GM12891 (cell line): ENCODE measurements around the gene TEC.
A peak's percentile ranks its signal among the peaks of the same experiment; 100 is the strongest.

Source experiments
- DNase-seq: peaks from one replicate; pipeline ENCODE4 v3.0.0; 2011; ENCODE audit warnings: low spot score; ENCODE audit not compliant: insufficient read length
- FAIRE-seq: peaks from 2 replicates; lab custom pipeline; 2011; peaks lifted over from hg19 to GRCh38; lab: Jason Lieb, UNC
- PAX5 ChIP-seq: IDR thresholded peaks from 2 replicates; pipeline ENCODE4 v1.6.1; 2011; ENCODE audit warnings: low read length, moderate library complexity, mild to moderate bottlenecking; ENCODE audit not compliant: insufficient read depth, severe bottlenecking
- POLR2A ChIP-seq: IDR thresholded peaks from 2 replicates; pipeline ENCODE4 v1.6.1; 2011; ENCODE audit warnings: low read depth, low read length, control low read depth
- POLR2AphosphoS5 ChIP-seq: IDR thresholded peaks from 2 replicates; pipeline ENCODE4 v1.6.1; 2011; ENCODE audit warnings: low read depth, low read length, control low read depth
- POU2F2 ChIP-seq: IDR thresholded peaks from 2 replicates; pipeline ENCODE4 v1.6.1; 2011; ENCODE audit warnings: low read depth, mild to moderate bottlenecking, control low read depth, low read length, moderate library complexity
- SPI1 ChIP-seq: IDR thresholded peaks from 2 replicates; pipeline ENCODE4 v1.6.1; 2011; ENCODE audit warnings: low read depth, low read length, control low read depth
- TAF1 ChIP-seq: IDR thresholded peaks from 2 replicates; pipeline ENCODE4 v1.6.1; 2011; ENCODE audit warnings: low read depth, low read length, control low read depth

The TEC gene

GRCh38 chr4:48105230-48105629 is 164.4 kb downstream of the TEC start:
- TF ChIP-seq POLR2AphosphoS5 (no peak), PAX5 (no peak), POLR2A (no peak), TAF1 (no peak), POU2F2 (no peak), SPI1 (no peak)
- DNase-seq, result no peak
- no peak for FAIRE-seq

DNA sequence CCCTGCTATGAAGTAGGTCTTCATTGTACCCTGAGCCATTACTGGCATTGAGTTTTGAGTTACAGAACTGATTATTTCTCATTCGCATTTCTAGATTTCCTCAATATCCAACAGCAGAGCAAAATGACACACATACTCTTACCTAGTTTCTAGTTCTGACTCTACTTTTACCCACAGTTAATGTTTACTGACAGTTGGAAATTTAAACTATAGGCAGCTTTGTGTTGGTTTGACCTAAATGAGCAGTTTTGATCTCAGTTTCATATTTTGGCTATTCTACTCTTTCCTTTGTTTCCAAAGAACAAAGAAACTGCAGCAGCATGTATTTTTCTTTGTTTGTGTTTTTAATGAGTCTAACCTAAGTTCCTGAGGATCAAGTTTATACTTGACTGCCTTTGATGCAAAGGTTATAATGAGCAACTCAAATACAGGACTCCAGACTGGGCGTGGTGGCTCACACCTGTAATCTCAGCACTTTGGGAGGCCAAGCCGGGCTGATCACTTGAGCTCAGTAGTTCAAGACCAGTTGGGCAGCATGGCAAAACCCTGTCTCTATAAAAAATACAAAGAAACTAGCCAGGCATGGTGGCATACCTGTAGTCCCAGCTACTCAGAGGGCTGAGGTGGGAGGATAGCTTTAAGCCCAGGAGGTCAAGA is 166.0 kb downstream of the TEC start:
- peak; percentile 59 for FAIRE-seq
- DNase-seq, result no peak
- TF ChIP-seq POLR2AphosphoS5, result no peak
- no peak for TF ChIP-seq PAX5
- no peak for TF ChIP-seq POLR2A
- no peak for TF ChIP-seq SPI1
- no peak for TF ChIP-seq POU2F2
- no peak for TF ChIP-seq TAF1

DNA sequence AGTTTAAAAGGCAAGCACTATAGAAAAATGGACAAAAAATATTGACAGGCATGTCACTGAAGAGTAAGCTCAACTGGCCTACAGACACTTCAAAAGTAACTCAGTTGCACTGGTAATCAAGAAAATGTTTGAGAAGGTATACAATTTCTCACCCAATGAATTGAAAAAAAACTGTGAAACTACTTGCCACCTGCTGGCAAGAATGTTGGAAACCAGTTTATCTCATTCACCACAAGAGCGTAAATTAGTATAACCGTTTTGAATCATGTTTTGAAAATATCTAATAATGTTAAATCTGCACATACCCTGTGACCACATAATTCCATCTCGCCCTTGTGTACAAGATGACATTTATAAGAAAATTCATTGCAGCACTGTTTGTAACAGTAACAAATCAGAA is 167.3 kb downstream of the TEC start:
- no peak for DNase-seq
- no peak for FAIRE-seq
- TF ChIP-seq POU2F2 (no peak), POLR2AphosphoS5 (no peak)

GRCh38 chr4:48100256-48100655 is 169.4 kb downstream of the TEC start:
- DNase-seq, result no peak
- no peak for FAIRE-seq
- TF ChIP-seq POLR2AphosphoS5, result no peak
- TF ChIP-seq TAF1, result no peak

- no peak for TF ChIP-seq TAF1
- TF ChIP-seq POU2F2, result no peak
- no peak for TF ChIP-seq SPI1
- TF ChIP-seq POLR2AphosphoS5, result no peak
- no peak for TF ChIP-seq POLR2A
- no peak for TF ChIP-seq PAX5
- FAIRE-seq (no peak), DNase-seq (no peak)
Measured at GRCh38 chr4:48095441-48095840, 174.2 kb downstream of the TEC start.

- TF ChIP-seq TAF1, result no peak
- no peak for FAIRE-seq
- DNase-seq, result no peak
Measured at GRCh38 chr4:48093991-48094416, 175.6 kb downstream of the TEC start.

DNA sequence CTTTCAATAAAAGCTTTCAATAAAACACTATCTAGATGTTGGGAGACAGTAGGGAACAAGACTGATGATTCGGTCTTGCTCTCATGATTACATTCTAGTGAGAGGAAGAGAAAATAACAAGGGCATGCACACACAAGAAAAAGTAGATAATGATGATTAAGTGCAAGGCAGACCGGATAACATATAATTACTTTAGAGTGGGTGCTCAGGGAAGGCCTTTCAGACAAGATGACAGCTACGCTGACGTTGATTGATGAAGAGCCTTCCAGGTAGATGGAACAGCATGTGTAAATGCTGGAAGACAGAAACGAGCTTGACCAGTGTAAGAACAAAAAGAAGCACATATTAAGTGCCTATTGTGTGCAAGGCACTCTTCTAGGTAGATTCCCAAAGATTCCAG is 179.0 kb downstream of the TEC start:
- DNase-seq (no peak), FAIRE-seq (no peak)
- TF ChIP-seq POLR2A (no peak), SPI1 (no peak), TAF1 (no peak), POU2F2 (no peak), POLR2AphosphoS5 (no peak), PAX5 (no peak)

- no peak for TF ChIP-seq TAF1
- TF ChIP-seq SPI1, result no peak
- TF ChIP-seq PAX5, result no peak
- TF ChIP-seq POU2F2, result no peak
- no peak for TF ChIP-seq POLR2A
- DNase-seq (no peak), FAIRE-seq (no peak)
Measured at GRCh38 chr4:48085821-48086589, 183.6 kb downstream of the TEC start.
